Activated CD8-positive, alpha-beta memory T cell treated with anti-CD3 and anti-CD28 coated beads, Interleukin-2, amount 50 U/mL, for 4 hours (primary cell): ENCODE measurements around the gene STMN1.

ENCODE experiments used
- DNase-seq: peaks from one replicate; pipeline ENCODE4 v3.0.0-alpha.2; 2020

The STMN1 gene

DNA sequence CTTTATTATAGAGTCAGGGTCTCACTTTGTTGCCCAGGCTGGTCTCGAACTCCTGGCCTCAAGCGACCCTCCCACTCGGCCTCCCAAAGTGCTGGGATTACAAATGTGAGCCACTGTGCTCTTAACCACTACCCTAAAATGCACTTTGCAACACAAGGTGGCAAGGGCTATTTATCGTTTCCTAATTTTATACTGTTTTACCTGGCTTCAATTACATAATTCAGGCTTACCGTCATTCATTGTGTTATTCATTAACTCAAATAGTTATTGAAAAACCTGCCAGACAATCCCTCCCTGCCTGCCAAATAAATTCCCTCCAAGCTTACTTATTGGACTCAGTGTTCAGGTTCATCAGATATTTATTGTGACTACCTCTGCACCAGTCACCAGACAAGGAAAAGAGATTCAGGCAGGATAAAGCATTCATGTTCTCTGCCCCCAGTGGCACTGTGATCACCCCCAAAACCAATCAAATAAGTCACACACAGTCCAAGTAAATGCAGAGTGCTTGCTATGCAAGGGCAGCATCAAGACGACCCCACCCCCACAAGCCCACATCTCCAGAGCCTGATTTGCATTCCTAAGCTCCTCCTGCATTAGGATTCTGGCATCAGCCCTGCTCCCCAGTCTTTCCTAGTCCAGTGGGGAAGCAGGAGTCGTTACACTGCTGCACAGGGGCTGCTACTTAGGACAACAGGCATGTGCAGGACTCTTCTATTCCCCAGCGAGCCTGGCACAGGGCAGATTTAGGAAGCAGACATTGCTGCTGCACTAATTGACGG is 38.8 kb downstream of the STMN1 start:
- DNase-seq, result no peak

- DNase-seq, result no peak
These were observed 39.9 kb downstream of the STMN1 start for GRCh38 chr1:25866288-25866687.

GRCh38 chr1:25864434-25864833 is 41.8 kb downstream of the STMN1 start:
- DNase-seq, result no peak

- no peak for DNase-seq
These were observed 42.5 kb downstream of the STMN1 start for GRCh38 chr1:25863486-25864262.

GRCh38 chr1:25862785-25863485 is 43.3 kb downstream of the STMN1 start:
- DNase-seq, result no peak

- no peak for DNase-seq
These were observed 44.6 kb downstream of the STMN1 start for GRCh38 chr1:25861316-25862286.

- peak; percentile 91 for DNase-seq
These were observed 47.1 kb downstream of the STMN1 start, which contains the start of gene AUNIP for GRCh38 chr1:25858906-25859789. TSS of gene AUNIP (minus strand) at chr1:25859457. CDS start at chr1:25859357, 100 bp downstream.

GRCh38 chr1:25858494-25858893 is 47.7 kb downstream of the STMN1 start:
- DNase-seq, result no peak

GRCh38 chr1:25856856-25857255 is 49.4 kb downstream of the STMN1 start:
- DNase-seq, result no peak

DNA sequence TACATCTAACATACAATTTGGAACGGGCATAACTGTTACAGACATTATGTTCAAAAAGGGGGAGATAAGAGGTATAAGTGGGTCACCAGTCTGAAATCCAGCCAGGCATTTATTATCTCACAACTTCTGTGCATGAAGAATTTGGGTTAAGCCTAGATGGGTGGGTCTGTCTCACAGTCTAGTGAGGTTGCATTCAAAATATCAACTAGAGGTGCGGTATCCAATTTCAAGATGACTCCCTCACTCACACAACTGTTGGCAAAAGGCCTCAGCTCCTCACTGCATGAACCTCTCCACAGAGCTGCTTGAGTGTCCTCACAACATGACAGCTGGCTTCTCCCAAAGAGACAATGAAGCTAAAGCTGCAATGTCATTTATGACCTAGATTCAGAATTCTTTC is 51.7 kb downstream of the STMN1 start:
- no peak for DNase-seq
